ENCODE data around the gene LDLRAD2.

GRCh38 chr1:21782868-21783678 lies 29.0 kb upstream of the LDLRAD2 start, which contains the start of gene USP48:
- TF ChIP-seq EZH2 (optimal IDR thresholded peaks at IDR 0.05; ENCODE audit: low read depth, low read length) (no peak), CTCF (IDR thresholded peaks at IDR 0.05; ENCODE audit: low read length) (no peak), EZH2phosphoT487 (IDR thresholded peaks at IDR 0.05; ENCODE audit: low read length) (no peak)

All from MM.1S (cell line).